ENCODE measurements around the gene SGMS2.

SGMS2 gene

GRCh38 chr4:107930821-107931774 is 106.4 kb downstream of the SGMS2 start, which contains the start of gene CYP2U1:
TSS of gene CYP2U1 (plus strand) at chr4:107931549. CDS start at chr4:107931644, 95 bp downstream.
- ChIA-PET CTCF (interaction anchor here (0.6 to 1.2 kb wide), 5 partner anchors 9 to 641 kb away, joined by 3 to 4 read pairs (median 3); no protein-coding TSS in a partner anchor), POLR2A (no interaction called here)
- peak; percentile 89 for DNase-seq (ENCODE audit: extremely low spot score)
- TF ChIP-seq CTCF (IDR thresholded peaks at IDR 0.05; ENCODE audit: control extremely low read depth, extremely low read depth, low read depth, missing control alignments) = no peak

GRCh38 chr4:107931775-107932321 is 107.1 kb downstream of the SGMS2 start:
- no peak for DNase-seq (ENCODE audit: extremely low spot score)
- TF ChIP-seq CTCF (IDR thresholded peaks at IDR 0.05; ENCODE audit: control extremely low read depth, extremely low read depth, low read depth, missing control alignments) = no peak
- POLR2A ChIA-PET = no interaction called here
- CTCF ChIA-PET = interaction anchor here (1.0 to 1.2 kb wide), 2 partner anchors 195 to 641 kb away, joined by 3 to 4 read pairs; no protein-coding TSS in a partner anchor

GRCh38 chr4:107935246-107935645 is 110.5 kb downstream of the SGMS2 start:
- POLR2A ChIA-PET = no interaction called here
- CTCF ChIA-PET = no interaction called here
- no peak for DNase-seq (ENCODE audit: extremely low spot score)
- TF ChIP-seq CTCF (IDR thresholded peaks at IDR 0.05; ENCODE audit: control extremely low read depth, extremely low read depth, low read depth, missing control alignments) = no peak

GRCh38 chr4:107937040-107937439 is 112.3 kb downstream of the SGMS2 start:
- DNase-seq (ENCODE audit: extremely low spot score) = peak; percentile 26
- no peak for TF ChIP-seq CTCF (IDR thresholded peaks at IDR 0.05; ENCODE audit: control extremely low read depth, extremely low read depth, low read depth, missing control alignments)
- CTCF ChIA-PET = no interaction called here
- POLR2A ChIA-PET = no interaction called here

GRCh38 chr4:107939307-107939706 is 114.6 kb downstream of the SGMS2 start:
- ChIA-PET CTCF (no interaction called here), POLR2A (no interaction called here)
- no peak for TF ChIP-seq CTCF (IDR thresholded peaks at IDR 0.05; ENCODE audit: control extremely low read depth, extremely low read depth, low read depth, missing control alignments)
- no peak for DNase-seq (ENCODE audit: extremely low spot score)

GRCh38 chr4:107945809-107946208 is 121.1 kb downstream of the SGMS2 start:
- no peak for DNase-seq (ENCODE audit: extremely low spot score)
- ChIA-PET POLR2A (no interaction called here), CTCF (no interaction called here)
- no peak for TF ChIP-seq CTCF (IDR thresholded peaks at IDR 0.05; ENCODE audit: control extremely low read depth, extremely low read depth, low read depth, missing control alignments)
